ENCODE measurements around the gene ZNF304.
"Not testable (repeated sequence)": the region's sequence is repeated elsewhere in the genome, so short reads cannot be mapped to it uniquely, and the experiment has no call there.

The ZNF304 gene

DNA sequence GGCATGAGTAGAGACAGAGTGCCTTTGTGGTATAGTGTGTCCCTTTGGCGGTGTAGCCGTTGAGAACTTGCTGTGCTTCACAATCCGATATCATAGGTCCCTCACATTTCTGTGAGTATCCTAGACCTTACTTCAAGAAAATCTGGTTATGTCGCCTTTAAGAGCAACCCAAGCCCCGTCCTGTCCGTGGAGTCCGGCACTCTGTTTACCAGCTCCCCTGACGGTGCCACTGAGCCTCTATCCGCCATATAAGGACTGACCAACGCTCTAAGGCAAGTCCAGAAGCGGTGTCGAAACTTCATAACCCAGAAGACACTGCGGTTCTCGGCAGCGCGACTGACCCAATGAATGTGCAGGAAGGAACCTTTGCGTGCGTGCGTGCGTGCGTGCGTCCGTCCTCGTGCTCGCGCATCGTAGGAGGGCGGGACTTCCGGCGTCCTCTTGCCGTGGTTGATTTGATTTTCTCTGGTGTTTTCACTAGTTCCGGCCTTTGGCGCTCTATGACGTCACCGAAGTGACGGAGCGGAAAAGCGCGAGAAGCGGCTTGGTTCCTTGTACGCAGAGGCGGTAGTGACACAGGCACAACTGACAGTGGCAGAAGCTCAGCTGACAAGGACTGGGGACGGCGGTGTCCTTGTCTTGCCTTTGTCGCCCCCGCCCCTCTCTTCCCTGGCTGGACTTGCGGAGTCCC is 12.1 kb downstream of the ZNF304 start, which contains the start of the genes TRAPPC2B and ZNF547:
TSS of gene TRAPPC2B (plus strand) at position 555 of the 691 bp plus-strand sequence. CDS start 1,283 bp downstream, outside the sequence.
TSS of gene ZNF547 (plus strand) at position 555 of the 691 bp plus-strand sequence. CDS start 5,005 bp downstream, outside the sequence.
- DNase-seq, result peak; percentile 100

DNA sequence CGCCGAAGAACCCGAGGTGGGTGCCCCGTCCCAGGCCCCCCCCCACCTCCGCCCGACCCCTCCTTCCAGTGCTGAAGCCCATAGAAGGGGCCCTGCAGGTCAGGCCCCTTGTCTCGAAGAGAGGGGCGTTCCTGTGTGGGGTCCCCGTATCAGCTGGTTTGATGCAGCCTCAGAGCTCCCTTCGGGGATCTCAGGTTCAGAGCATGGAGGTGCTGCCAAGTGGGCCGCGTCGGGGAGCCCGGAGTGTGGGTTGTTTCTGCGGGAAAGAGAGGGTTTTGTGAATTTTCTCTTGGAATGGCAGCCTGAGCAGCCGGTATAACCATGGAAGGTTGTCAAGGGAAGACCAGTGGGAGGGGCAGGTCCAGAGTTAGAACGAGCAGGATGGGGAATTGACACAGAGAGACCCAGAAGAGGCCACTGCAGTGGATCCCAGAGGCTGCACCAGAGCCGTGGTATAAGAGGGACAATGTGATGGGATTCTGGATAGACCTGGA is 12.7 kb downstream of the ZNF304 start:
- peak; percentile 23 for DNase-seq

DNA sequence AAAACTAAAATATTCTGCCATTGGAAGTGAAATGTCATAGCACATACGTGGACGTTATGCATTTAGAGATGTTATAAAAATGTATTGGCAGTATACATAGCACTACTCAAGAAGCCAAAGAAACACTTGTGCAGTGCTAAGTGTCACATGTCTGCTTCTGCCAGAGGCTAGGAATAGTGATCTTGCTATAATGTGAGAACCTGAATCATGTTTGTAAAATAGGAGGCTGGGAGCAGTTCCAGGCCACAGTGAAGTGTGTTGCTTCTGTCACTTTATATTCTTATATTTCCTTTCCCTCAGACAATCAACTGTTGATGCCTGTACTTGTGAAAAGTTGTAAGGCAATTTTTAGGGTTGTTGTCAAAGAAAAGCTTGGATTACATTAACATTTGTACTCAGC is 15.7 kb downstream of the ZNF304 start:
- DNase-seq, result no peak

DNA sequence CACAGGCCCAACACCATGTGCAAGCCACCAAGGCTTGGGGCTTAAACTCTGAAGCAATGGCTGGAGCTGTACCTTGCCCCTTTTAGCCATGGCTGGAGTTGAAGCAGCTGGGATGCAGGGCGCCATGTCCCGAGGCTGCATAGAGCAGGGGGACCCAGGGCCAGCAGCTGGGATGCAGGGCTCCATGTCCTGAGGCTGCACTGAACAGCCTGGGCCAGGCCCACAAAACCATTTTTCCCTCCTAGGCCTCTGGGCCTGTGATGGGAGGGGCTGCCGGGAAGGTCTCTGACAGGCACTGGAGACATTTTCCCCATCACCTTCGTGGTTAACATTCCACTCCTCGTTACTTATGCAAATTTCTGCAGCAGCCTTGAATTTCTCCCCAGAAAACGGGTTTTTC is 23.1 kb downstream of the ZNF304 start:
- no peak for DNase-seq

DNA sequence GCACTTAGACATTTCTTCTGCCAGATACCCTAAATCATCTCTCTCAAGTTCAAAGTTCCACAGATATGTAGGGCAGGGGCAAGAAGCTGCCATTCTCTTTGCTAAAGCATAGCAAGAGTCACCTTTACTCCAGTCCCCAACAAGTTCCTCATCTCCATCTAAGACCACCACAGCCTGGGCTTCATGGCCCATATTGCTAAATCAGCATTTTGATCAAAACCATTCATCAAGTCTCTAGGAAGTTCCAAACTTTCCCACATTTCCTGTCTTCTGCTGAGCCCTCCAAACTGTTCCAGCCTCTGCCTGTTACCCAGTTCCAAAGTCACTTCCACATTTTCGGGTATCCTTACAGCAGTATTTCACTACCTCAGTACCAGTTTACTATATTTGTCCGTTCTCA is 23.6 kb downstream of the ZNF304 start:
- not testable (repeated sequence) for DNase-seq

DNA sequence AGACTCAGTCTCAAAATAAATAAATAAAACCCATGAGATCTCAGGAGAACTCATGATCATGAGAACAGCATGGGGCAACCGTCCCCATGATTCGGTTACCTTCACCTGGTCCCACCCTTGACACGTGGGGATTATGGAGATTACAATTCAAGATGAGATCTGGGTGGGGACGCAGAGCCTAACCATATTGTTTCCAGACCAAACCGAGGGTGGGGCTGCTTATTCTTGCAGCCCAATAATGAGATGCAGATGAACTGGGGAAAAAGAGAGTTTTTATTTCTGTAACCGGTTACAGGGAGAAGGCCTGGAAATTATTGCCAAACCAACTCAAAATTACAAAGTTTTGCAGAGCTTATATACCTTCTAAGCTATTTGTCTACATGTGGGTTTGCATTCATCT is 25.1 kb downstream of the ZNF304 start:
- DNase-seq, result no peak

DNA sequence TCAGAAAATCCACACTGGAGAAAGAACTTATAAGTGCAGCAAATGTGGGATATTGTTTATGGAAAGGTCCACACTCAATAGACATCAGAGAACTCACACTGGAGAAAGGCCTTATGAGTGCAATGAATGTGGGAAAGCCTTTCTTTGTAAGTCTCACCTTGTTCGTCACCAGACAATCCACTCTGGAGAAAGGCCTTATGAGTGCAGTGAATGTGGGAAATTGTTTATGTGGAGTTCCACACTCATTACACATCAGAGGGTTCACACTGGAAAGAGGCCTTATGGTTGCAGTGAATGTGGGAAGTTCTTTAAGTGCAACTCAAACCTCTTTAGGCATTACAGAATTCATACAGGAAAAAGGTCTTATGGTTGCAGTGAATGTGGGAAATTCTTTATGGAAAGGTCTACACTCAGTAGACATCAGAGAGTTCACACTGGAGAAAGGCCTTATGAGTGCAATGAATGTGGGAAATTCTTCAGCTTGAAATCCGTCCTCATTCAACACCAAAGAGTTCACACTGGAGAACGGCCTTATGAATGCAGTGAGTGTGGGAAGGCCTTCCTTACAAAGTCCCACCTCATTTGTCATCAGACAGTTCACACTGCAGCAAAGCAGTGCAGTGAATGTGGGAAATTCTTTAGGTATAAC is 26.6 kb downstream of the ZNF304 start:
- DNase-seq, result no peak

DNA sequence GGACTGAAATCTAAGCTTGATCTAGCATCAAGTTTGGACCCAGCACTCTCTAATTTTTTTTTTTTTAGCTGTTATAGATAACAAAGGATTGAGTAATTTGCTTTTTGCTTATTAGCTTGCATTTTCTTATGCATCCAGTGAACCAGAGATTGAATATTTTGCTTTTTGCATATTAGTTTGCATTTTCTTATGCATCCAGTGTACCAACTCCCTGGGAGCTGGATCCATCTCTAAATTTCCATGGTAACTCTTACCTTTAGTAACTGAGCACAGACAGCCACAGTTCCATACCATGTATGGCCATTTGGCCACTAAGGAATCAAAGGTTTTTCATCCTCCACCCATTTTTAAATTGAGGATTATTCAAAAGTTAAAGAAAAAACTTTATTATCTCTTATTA is 29.9 kb downstream of the ZNF304 start:
- no peak for DNase-seq

DNA sequence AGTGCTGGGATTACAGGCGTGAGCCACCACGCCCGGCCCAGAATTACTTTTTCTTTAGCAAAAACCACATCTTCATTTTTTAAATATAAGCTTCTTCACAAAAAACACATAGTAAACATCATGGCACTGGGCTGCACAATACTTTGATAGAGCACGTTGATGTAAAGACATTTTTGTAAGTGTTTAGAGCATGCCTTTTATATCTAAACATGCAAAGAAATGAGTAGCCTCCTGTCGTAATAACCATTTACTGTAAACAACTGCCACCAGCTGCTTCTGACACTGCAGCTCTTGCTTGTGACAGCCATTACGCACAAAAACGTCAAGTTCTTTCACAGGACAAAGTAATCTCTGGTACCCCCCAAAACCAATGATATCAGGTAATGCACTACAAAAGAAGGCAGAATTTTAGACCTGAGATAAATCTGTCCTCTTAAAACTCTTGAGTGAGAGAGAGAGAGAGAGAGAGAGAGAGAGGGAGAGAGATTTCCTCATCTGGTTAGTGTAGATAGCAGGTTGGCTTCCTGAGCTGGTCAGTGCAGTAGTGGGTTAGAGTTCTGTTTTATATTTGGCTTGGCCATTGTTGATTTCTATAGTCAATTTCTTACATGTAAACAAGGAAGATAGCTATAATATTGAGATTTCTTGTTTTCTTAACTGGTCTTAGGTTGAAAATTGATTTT is 31.9 kb downstream of the ZNF304 start:
- no peak for DNase-seq

DNA sequence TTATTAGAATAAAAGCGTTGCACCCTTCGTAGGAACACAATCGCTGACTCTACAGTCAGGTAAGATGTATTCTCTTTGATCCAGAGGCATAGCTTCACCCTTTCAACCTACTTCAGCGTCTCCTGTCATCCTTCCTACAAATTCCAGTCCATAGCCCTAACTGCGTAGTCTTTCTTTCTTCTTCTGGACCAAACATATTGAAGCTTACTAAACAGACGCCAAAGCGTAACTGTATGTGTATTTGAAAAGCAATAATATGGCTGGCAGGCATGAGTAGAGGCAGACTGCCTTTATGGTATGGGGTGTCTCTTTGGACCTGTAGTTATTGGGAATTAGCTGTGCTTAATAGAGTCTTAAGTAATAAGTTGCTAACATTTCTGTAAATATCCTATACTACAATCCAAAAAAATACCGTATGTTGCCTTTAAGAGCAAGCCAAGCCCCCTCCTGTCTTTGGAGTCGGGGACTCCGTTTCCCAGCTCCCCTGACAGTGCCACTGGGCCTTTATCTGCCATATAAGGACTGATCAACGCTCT is 38.2 kb downstream of the ZNF304 start:
- no peak for DNase-seq

DNA sequence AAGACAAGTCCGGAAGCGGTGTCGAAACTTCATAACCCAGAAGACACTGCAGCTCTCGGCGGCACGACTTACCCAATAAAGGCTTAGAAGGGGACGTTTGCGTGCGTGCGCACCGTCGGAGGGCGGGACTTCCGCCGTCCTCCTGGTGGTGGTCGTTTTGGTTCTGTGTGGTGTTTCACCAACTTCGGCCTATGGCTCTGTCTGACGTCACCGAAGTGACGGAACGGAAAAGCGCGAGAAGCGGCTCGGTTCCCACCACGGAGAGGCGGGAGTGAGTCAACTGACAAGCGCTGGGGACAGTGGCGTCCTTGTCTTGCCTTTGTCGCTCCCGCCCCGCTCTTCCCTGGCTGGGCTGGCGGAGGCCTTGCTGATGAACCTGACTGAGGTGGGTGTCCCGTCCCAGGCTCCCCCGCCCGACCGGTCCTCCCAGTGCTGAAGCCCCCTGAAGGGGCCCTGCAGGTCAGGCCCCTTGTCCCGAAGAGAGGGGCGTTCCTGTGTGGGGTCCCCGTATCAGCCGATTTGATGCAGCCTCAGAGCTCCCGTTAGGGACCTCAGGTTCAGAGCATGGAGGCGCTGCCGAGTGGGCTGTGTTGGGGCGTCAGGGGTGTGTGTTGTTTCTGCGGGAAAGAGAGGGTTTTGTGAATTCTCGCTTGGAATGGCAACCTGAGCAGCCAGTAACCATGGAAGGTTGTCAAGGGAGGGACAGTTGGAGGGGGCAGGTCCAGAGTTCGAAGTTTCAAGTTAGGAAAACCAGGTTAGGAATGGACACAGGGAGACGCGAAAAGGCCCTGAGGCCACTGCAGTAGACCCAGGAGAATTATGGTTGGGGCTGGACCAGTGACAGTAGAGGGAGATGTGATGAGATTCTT is 38.9 kb downstream of the ZNF304 start, which contains the start of gene ZNF548:
TSS of gene ZNF548 (plus strand) at position 125 of the 869 bp plus-strand sequence. CDS start at position 371, 246 bp downstream.
- DNase-seq, result peak; percentile 99

DNA sequence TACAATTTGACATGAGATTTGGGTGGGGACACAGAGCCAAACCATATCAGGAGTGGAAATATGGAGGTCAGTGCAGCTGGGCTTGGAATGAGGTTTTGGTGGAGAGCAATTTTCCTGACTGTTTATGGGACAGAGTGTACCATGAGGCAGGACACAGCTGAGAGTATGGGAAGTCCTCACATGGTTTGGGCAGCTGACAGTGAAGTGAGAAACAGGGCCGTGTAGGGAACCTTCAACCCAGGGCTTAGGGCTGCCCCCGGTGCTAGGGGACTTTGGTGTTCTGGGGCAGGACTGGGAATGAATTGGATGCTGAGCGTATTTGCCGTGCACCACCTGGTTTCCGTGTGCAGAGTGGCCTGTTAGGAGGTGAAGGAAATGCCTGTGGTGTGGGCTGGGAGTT is 44.6 kb downstream of the ZNF304 start:
- DNase-seq, result no peak

DNA sequence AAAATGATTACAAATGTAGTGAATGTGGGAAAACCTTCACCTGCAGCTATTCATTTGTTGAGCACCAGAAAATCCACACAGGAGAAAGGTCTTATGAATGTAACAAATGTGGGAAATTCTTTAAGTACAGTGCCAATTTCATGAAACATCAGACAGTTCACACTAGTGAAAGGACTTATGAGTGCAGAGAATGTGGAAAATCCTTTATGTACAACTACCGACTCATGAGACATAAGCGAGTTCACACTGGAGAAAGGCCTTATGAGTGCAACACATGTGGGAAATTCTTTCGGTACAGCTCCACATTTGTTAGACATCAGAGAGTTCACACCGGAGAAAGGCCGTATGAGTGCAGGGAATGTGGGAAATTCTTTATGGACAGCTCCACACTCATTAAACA is 47.8 kb downstream of the ZNF304 start:
- DNase-seq, result no peak

DNA sequence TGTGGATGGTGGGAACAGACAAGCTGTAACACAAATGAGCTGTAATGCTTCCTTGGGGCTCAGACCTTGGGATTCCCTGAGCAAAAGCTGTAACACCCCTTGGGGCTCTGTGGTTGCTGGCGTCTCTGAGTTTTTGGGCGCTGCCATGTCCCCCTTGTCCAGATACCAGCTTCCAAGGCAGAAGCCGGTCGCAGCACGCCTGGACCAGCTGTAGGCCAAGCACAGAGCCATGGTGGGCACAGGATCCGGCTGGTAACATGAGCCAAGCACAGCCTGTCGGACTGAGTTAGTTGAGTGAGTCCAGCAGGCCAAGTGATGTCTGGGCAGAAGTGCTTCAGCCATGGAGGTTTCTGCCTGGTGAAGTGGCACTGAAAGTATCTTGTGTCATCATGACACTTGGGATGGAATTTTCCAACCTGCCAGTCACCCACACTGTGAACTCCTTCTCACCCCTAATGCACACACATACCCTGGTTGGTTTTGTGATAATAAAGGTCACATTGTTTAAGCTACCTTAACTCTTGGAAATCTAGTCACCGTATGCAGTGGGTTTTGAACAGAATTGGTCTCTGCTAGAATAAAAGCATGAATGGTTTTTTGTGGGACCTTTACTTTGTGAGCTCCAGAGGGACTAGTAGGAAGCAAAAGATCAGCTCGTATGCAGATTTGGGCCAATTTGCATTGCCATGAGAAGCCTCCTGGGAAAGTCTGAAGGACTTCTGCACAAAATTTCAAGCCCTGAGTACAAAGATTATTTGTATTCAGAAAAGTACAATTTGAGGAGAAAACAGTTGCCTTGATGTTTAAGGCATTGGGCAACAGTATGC is 52.9 kb downstream of the ZNF304 start:
- no peak for DNase-seq

DNA sequence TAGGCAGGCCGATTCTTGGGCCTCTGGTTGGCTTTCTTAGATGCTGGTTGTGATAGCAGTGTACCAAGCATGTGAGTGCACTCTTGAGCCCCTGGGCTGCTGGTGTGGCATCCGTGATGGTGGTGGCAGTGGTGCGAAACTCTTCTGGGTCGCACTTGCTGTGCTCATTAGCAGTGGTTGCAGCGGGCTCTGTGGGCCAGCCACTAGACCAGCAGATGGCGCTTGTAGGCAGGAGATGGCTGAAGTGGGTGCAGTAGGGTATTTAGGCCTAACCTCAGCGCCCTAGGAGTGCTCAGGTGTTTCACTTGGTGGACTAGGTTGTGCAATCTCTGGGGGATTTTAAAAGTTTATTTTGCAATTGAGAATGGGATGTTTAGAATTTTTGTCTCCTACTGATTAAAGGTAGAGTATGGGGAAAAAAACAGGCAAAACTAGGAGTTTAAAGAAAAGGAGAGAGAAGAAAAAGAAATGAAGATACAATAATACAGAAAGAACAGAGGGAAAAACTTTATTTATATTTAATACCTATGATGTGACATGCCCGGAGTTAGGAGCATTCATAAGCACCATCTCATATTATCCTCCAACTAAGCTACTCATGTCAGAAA is 55.5 kb downstream of the ZNF304 start:
- DNase-seq, result peak; percentile 72

Data from NCI-H226 (cell line).